ENCODE data around the gene ITCH.

ITCH gene

DNA sequence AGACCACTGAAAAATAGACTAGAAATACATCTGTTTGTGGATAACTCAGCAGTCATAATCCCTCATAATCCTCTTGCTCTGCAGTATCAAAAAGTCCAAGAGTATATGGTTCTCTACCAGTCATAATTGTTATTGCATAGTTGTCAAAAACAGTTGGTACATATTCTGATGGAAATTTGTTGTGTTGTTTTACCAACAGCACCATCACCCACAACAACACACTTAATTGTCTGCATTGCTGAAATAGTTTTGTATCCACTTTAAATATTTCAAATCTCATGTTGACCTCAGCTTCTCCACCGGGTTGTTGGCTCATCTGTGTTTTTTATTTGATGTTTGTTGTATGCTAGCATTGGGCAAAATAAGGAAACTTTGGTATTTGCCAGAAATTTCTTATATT lies 39.4 kb downstream of the ITCH start:
- H3K23ac ChIP-seq (ENCODE audit: low read depth, low read length, poor library complexity) = no peak overlapping the region
- no peak overlapping the region for H3K9ac ChIP-seq (ENCODE audit: low read depth, low read length, poor library complexity)
- H3K18ac ChIP-seq (ENCODE audit: low read length) = no peak overlapping the region
- no peak overlapping the region for H4K8ac ChIP-seq (ENCODE audit: low read depth, low read length)
- H2BK120ac ChIP-seq (ENCODE audit: low read depth, low read length) = no peak overlapping the region
- peaks cover 0 to 4% of the 10 kb centered on the region in 2 donors for H3K4me1 ChIP-seq (ENCODE audit: control insufficient read depth in 2 of 2, insufficient read depth in 1 of 2, low read depth in 1 of 2, low read length in 2 of 2)
- no peak for DNase-seq (ENCODE audit: low spot score)
- no peak overlapping the region for H3K4me3 ChIP-seq (ENCODE audit: low read length in 2 of 2)
- no CpG with 5 or more reads among the region's 1 CpG for WGBS, 2 donors (ENCODE audit: extremely low coverage in 2 of 2, insufficient read length in 2 of 2, insufficient replicate concordance in 1 of 2)
- no peaks in the 10 kb centered on the region for H3K27me3 ChIP-seq (ENCODE audit: control insufficient read depth in 3 of 3, insufficient read depth in 3 of 3, low read depth in 1 of 3, low read length in 3 of 3)
- peaks cover 1% of the 10 kb centered on the region for H3K79me1 ChIP-seq (ENCODE audit: low read depth, low read length)
- H3K36me3 ChIP-seq (replicated peaks in 1 of 2; ENCODE audit: control insufficient read depth in 2 of 2, insufficient read depth in 2 of 2, low read length in 2 of 2) = peaks cover 0 to 67% of the 10 kb centered on the region in 2 donors
- H2BK12ac ChIP-seq (ENCODE audit: low read length) = no peak overlapping the region
- no peak overlapping the region for H2AK5ac ChIP-seq (ENCODE audit: low read depth, low read length)
- H4K91ac ChIP-seq (ENCODE audit: low read depth, low read length, poor library complexity) = no peak overlapping the region
- H3K27ac ChIP-seq (replicated peaks; ENCODE audit: low read length) = no peak overlapping the region
- no peak overlapping the region for H3K14ac ChIP-seq (ENCODE audit: low read length)
- no peak overlapping the region for H3K4me2 ChIP-seq (ENCODE audit: insufficient read depth, low read length, poor library complexity, severe bottlenecking)
- H3K9me3 ChIP-seq (replicated peaks in 1 of 2; ENCODE audit: control insufficient read depth in 2 of 2, insufficient read depth in 1 of 2, low read depth in 1 of 2, low read length in 2 of 2) = no peaks in the 10 kb centered on the region
- H2BK15ac ChIP-seq (ENCODE audit: low read length) = no peak overlapping the region
- H2AFZ ChIP-seq (ENCODE audit: low read length) = no peak overlapping the region
- no peak overlapping the region for H3K4ac ChIP-seq (ENCODE audit: low read length)
- H2BK5ac ChIP-seq (ENCODE audit: low read length) = no peak overlapping the region

DNA sequence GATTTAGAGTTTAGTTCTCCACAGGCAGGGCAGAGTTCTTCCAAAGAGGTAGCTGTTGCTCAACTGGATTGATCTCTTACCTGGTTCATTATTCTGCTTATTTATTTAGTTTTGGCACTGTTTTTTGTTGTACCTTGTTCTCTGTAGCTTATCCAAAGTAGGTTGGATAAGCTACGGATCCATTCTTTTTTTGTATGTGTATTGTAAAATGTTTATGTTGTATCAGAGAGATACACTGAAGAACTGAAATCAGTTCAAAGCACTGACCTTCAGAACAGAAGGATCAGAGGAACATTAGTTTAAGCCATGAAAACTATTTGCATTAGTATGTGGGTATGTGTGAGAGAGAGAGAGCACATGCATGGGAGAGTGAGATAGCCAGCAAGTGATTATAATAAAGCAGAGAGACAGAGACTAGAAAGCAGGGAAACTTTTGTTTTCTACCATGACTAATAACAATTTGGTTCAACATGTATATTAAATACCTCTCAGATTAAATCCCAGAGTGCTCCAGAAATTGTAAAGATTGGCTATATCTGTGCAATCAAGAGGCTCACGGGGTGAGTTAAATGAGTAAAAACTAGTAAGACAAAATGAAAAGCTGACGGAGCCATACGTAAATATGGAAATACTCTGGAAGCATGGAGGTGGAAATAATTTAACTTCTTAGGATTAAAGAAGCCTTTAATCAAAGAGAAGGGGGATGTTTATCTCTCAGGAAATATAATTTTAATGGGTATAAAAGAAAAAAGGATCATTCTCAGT lies 40.2 kb downstream of the ITCH start:
- H3K9me3 ChIP-seq (replicated peaks in 1 of 2; ENCODE audit: control insufficient read depth in 2 of 2, insufficient read depth in 1 of 2, low read depth in 1 of 2, low read length in 2 of 2) = no peaks in the 10 kb centered on the region
- DNase-seq (ENCODE audit: low spot score) = no peak
- no peak overlapping the region for H2BK15ac ChIP-seq (ENCODE audit: low read length)
- no peak overlapping the region for H2BK120ac ChIP-seq (ENCODE audit: low read depth, low read length)
- no peak overlapping the region for H2AFZ ChIP-seq (ENCODE audit: low read length)
- H2AK5ac ChIP-seq (ENCODE audit: low read depth, low read length) = no peak overlapping the region
- no peak overlapping the region for H2BK12ac ChIP-seq (ENCODE audit: low read length)
- H3K36me3 ChIP-seq (replicated peaks in 1 of 2; ENCODE audit: control insufficient read depth in 2 of 2, insufficient read depth in 2 of 2, low read length in 2 of 2) = peaks cover 0 to 67% of the 10 kb centered on the region in 2 donors
- H3K79me1 ChIP-seq (ENCODE audit: low read depth, low read length) = peaks cover 1% of the 10 kb centered on the region
- H4K91ac ChIP-seq (ENCODE audit: low read depth, low read length, poor library complexity) = no peak overlapping the region
- no peak overlapping the region for H3K4me2 ChIP-seq (ENCODE audit: insufficient read depth, low read length, poor library complexity, severe bottlenecking)
- no peak overlapping the region for H3K27ac ChIP-seq (replicated peaks; ENCODE audit: low read length)
- H3K23ac ChIP-seq (ENCODE audit: low read depth, low read length, poor library complexity) = no peak overlapping the region
- no peak overlapping the region for H3K4me3 ChIP-seq (ENCODE audit: low read length in 2 of 2)
- H3K4ac ChIP-seq (ENCODE audit: low read length) = no peak overlapping the region
- H2BK5ac ChIP-seq (ENCODE audit: low read length) = no peak overlapping the region
- no peak overlapping the region for H3K9ac ChIP-seq (ENCODE audit: low read depth, low read length, poor library complexity)
- no CpG with 5 or more reads among the region's 4 CpGs for WGBS, 2 donors (ENCODE audit: extremely low coverage in 2 of 2, insufficient read length in 2 of 2, insufficient replicate concordance in 1 of 2)
- H4K8ac ChIP-seq (ENCODE audit: low read depth, low read length) = no peak overlapping the region
- H3K14ac ChIP-seq (ENCODE audit: low read length) = no peak overlapping the region
- H3K4me1 ChIP-seq (ENCODE audit: control insufficient read depth in 2 of 2, insufficient read depth in 1 of 2, low read depth in 1 of 2, low read length in 2 of 2) = peaks cover 0 to 4% of the 10 kb centered on the region in 2 donors
- no peak overlapping the region for H3K18ac ChIP-seq (ENCODE audit: low read length)
- H3K27me3 ChIP-seq (ENCODE audit: control insufficient read depth in 3 of 3, insufficient read depth in 3 of 3, low read depth in 1 of 3, low read length in 3 of 3) = no peaks in the 10 kb centered on the region

DNA sequence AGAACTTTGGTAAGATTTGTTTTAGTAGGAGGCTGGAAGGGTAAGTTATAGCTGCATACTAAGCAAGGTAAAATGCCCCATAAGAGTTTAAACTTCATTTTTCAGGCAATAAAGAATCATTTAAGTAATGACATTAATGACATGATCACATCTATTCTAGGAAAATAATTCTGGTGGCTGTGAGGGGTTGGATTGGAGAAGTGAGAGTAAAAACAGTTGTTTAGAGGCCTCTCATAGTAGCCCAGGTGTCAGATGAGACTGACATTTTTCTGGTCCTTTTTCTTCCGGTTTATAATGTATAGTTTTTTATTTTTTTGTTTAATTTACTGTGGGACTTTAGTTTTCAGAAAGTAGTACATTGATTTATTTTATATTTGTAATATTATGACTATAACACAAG lies 40.8 kb downstream of the ITCH start:
- no peak overlapping the region for H3K18ac ChIP-seq (ENCODE audit: low read length)
- H3K36me3 ChIP-seq (replicated peaks in 1 of 2; ENCODE audit: control insufficient read depth in 2 of 2, insufficient read depth in 2 of 2, low read length in 2 of 2) = peaks cover 0 to 67% of the 10 kb centered on the region in 2 donors
- H2AK5ac ChIP-seq (ENCODE audit: low read depth, low read length) = no peak overlapping the region
- H3K4me2 ChIP-seq (ENCODE audit: insufficient read depth, low read length, poor library complexity, severe bottlenecking) = no peak overlapping the region
- no peak overlapping the region for H2BK15ac ChIP-seq (ENCODE audit: low read length)
- WGBS, 2 donors (ENCODE audit: extremely low coverage in 2 of 2, insufficient read length in 2 of 2, insufficient replicate concordance in 1 of 2) = no CpG with 5 or more reads among the region's 1 CpG
- no peak overlapping the region for H2AFZ ChIP-seq (ENCODE audit: low read length)
- no peak overlapping the region for H4K8ac ChIP-seq (ENCODE audit: low read depth, low read length)
- no peaks in the 10 kb centered on the region for H3K9me3 ChIP-seq (replicated peaks in 1 of 2; ENCODE audit: control insufficient read depth in 2 of 2, insufficient read depth in 1 of 2, low read depth in 1 of 2, low read length in 2 of 2)
- no peaks in the 10 kb centered on the region for H3K27me3 ChIP-seq (ENCODE audit: control insufficient read depth in 3 of 3, insufficient read depth in 3 of 3, low read depth in 1 of 3, low read length in 3 of 3)
- no peak overlapping the region for H2BK12ac ChIP-seq (ENCODE audit: low read length)
- no peak overlapping the region for H3K14ac ChIP-seq (ENCODE audit: low read length)
- no peak overlapping the region for H4K91ac ChIP-seq (ENCODE audit: low read depth, low read length, poor library complexity)
- H3K9ac ChIP-seq (ENCODE audit: low read depth, low read length, poor library complexity) = no peak overlapping the region
- no peak overlapping the region for H2BK120ac ChIP-seq (ENCODE audit: low read depth, low read length)
- H3K4me1 ChIP-seq (ENCODE audit: control insufficient read depth in 2 of 2, insufficient read depth in 1 of 2, low read depth in 1 of 2, low read length in 2 of 2) = peaks cover 0 to 4% of the 10 kb centered on the region in 2 donors
- no peak overlapping the region for H3K27ac ChIP-seq (replicated peaks; ENCODE audit: low read length)
- H3K79me1 ChIP-seq (ENCODE audit: low read depth, low read length) = peaks cover 1% of the 10 kb centered on the region
- H3K4ac ChIP-seq (ENCODE audit: low read length) = no peak overlapping the region
- no peak overlapping the region for H3K4me3 ChIP-seq (ENCODE audit: low read length in 2 of 2)
- no peak overlapping the region for H2BK5ac ChIP-seq (ENCODE audit: low read length)
- H3K23ac ChIP-seq (ENCODE audit: low read depth, low read length, poor library complexity) = no peak overlapping the region
- DNase-seq (ENCODE audit: low spot score) = no peak

DNA sequence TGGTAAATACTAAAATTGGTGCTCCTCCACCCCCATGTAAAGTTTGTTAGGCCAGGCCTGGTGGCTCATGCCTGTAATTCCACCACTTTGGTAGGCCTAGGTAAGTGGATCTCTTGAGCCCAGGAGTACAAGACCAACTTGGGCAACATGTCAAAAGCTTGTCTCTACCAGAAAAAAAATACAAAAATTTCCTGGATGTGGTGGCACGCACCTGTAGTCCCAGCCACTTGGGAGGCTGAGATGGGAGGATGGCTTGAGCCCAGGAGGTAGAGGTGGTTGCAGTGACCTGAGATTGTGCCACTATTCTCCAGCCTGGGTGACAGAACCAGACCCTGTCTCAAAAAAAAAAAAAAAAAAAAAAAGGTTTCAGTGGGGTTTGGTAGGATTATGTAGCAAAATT lies 41.7 kb downstream of the ITCH start:
- H3K36me3 ChIP-seq (replicated peaks in 1 of 2; ENCODE audit: control insufficient read depth in 2 of 2, insufficient read depth in 2 of 2, low read length in 2 of 2) = peaks cover 3 to 70% of the 10 kb centered on the region in 2 donors
- WGBS, 2 donors (ENCODE audit: extremely low coverage in 2 of 2, insufficient read length in 2 of 2, insufficient replicate concordance in 1 of 2) = no CpG with 5 or more reads among the region's 1 CpG

More for the DNA sequence above, 41.7 kb downstream of the ITCH start:
- Histone ChIP-seq H2BK120ac (ENCODE audit: low read depth, low read length) (no peak overlapping the region), H2AK5ac (ENCODE audit: low read depth, low read length) (no peak overlapping the region), H2AFZ (ENCODE audit: low read length) (no peak overlapping the region), H2BK5ac (ENCODE audit: low read length) (no peak overlapping the region), H4K91ac (ENCODE audit: low read depth, low read length, poor library complexity) (no peak overlapping the region), H3K4me2 (ENCODE audit: insufficient read depth, low read length, poor library complexity, severe bottlenecking) (no peak overlapping the region), H3K9me3 (replicated peaks in 1 of 2; ENCODE audit: control insufficient read depth in 2 of 2, insufficient read depth in 1 of 2, low read depth in 1 of 2, low read length in 2 of 2) (no peaks in the 10 kb centered on the region), H3K79me1 (ENCODE audit: low read depth, low read length) (no peaks in the 10 kb centered on the region), H3K27me3 (ENCODE audit: control insufficient read depth in 3 of 3, insufficient read depth in 3 of 3, low read depth in 1 of 3, low read length in 3 of 3) (no peaks in the 10 kb centered on the region), H3K4me3 (ENCODE audit: low read length in 2 of 2) (no peak overlapping the region), H3K4me1 (ENCODE audit: control insufficient read depth in 2 of 2, insufficient read depth in 1 of 2, low read depth in 1 of 2, low read length in 2 of 2) (peaks cover 0 to 4% of the 10 kb centered on the region in 2 donors), H3K23ac (ENCODE audit: low read depth, low read length, poor library complexity) (no peak overlapping the region), H3K9ac (ENCODE audit: low read depth, low read length, poor library complexity) (no peak overlapping the region), H4K8ac (ENCODE audit: low read depth, low read length) (no peak overlapping the region), H2BK12ac (ENCODE audit: low read length) (no peak overlapping the region), H3K4ac (ENCODE audit: low read length) (no peak overlapping the region), H3K18ac (ENCODE audit: low read length) (no peak overlapping the region), H3K14ac (ENCODE audit: low read length) (no peak overlapping the region), H3K27ac (replicated peaks; ENCODE audit: low read length) (no peak overlapping the region), H2BK15ac (ENCODE audit: low read length) (no peak overlapping the region)
- no peak for DNase-seq (ENCODE audit: low spot score)
